GM19467 (cell line): ENCODE data around the gene SPSB4.

ENCODE experiments used
- ATAC-seq: cut with Tn5 transposase; IDR thresholded peaks from one replicate; pipeline ENCODE4 v1.9.1; 2021; ENCODE audit warnings: mild to moderate bottlenecking, moderate library complexity; ENCODE audit not compliant: unreplicated experiment

SPSB4 gene

DNA sequence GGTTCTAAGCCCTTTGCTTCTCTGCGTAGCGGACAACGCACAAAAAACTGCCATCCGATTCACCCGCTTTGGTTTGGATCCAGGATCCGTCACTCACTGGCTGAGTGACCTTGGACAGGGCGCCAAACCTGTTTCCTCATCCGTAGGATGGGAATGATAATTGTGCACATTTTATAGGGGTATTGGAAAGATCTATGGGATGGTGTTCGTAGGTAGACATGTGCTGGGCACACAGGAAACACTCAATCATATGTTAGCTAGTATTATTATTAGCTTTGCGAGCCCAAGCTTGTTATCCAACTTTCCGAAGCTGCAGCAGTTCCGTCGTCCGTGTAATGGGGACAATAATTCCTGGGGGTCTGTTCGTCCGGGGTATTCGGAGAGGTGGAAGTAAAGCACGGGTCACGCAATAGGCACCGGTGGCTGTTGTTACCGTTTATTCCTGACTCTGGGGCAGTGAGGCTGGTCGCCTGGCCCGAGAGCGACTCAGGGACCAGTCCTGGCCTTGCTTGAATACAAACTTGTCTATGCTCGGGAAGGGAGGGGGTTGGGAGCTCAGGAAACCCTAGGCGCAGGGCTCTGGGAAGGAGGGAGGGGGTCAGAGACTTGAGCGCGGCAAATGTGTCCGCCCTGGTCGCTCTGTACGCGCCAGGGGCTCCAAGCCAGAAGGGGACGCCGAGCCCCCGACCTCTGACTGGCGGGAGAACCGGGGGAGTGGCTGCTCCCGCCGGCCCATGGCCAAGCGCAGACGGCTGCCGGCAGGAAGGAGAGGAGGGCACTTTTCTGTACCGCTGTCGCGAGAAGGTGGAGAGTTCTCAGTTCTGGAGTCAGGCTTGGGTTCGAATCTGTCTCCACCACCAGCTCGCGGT lies 1.3 kb downstream of the SPSB4 start:
- ATAC-seq = no peak

DNA sequence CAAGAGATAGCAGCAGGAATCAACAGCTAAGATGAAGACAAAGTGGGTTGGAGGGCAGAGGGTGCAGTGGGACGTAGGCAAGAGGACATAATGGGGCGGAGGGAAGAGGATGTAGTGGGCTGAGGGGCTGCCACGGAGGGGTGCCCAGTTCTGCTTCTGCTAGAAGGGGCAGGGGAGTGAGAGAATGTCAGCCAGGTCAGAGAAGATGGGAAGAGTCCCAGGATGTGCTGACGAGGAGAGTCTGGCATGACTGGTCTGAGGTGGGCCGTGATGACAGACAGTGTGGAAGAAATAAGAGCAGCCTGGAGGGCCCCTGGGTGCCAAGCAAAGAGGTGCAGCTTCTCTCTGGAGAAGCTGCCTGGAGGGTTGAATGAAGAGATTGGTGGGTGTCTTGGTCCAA lies 4.0 kb downstream of the SPSB4 start:
- ATAC-seq = no peak

DNA sequence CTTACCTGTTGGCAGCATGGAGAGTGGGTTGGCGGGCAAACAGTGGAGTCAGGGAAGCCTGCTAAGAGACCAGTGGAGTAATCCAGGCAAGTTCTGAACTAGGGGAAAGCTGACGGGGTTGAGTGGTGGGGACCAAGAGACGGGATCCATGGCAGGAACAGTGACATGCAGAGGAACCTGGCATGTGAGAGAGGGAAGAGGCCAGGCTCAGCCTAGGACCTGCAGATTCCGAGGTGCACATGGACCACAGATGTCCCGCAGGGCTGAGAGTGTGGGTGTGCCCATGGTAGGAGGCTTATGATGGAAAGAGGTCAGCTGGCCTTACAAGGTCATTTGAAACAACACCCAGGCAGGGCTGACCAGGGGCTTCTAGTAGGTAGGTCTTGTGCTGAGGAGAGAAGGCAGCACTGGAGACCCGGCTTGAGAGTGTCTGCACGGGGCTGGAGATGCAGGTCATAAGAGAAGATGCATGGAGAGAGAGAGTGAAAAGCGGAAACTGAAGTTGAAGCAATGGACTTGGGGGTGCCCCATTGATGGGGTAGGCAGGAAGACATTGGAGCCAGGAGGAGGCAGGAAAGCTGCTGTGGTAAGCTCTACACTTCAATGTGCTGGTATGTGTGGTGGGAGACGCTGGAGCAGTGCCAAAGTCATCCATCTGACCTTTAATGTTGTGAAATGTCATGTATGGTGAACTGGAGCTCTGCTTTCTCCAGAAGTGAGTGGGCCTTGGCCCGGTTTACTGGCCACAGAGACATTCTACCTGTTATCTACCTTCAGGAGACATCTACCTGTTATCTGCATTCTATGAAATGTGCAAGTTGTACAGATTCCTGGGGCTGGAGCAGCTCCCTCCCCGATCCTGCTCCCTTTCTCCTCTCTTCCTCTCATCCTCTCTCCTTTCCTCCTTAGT lies 4.6 kb downstream of the SPSB4 start:
- ATAC-seq = no peak

GRCh38 chr3:141056751-141057171 lies 5.6 kb downstream of the SPSB4 start:
- no peak for ATAC-seq

DNA sequence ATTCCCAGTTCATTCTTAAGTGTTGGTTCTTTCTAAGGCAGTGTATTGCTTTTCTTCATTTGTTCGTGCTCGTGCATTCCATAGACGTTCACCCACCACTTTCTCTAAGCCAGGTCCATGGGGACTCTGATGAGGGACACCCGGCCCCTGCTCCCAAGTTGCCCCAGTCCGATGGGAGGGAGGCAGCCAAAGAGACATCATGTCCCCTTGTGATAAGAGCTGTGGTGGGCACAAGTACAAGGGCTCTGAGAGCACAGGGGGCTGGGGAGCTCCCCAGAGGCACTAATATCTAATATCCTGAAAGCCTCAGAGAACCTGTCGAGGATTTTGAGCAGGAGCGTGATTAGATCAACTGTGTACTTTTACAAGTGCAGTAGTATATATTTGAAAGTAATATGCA lies 6.3 kb downstream of the SPSB4 start:
- no peak for ATAC-seq

- no peak for ATAC-seq
Observed at GRCh38 chr3:141057946-141058800, 7.0 kb downstream of the SPSB4 start.

- ATAC-seq = no peak
Observed at GRCh38 chr3:141058996-141059395, 7.8 kb downstream of the SPSB4 start.

GRCh38 chr3:141059816-141060215 lies 8.7 kb downstream of the SPSB4 start:
- no peak for ATAC-seq

- no peak for ATAC-seq
Observed at GRCh38 chr3:141060327-141060726, 9.2 kb downstream of the SPSB4 start.

- ATAC-seq = no peak
Observed at GRCh38 chr3:141063831-141064230, 12.7 kb downstream of the SPSB4 start.

DNA sequence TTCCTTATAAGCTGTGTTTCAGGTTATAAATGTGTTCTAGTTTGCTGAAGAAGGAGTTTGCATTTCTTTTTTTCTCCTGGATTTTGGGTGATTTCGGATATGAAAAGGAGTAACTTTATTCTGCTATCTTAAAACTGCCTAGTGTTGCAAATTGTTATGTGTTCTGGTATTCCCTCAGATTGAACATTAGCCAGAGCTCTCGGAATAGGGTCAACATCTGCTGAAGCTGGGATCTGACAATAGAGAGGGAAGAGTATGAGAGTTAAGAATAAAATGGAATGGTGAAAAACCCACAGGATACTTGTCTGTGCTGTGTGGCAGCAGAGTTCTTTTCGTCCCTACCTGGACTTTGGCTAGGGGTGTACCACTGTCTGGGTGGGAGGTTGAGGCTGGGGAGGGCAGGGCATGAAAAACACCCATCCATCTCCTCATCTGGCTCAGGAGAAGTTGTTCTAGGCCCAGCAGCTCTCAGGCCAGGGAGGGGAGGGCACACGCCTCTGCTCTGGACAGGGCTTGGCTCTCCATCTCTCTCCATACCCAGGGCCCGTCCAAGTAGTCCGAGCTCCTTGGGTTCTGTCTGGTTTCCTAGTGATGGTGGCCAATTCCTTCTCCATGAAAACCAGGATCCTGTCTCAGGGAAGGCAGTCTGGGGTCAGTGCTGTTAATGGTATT lies 13.2 kb downstream of the SPSB4 start:
- ATAC-seq = no peak

DNA sequence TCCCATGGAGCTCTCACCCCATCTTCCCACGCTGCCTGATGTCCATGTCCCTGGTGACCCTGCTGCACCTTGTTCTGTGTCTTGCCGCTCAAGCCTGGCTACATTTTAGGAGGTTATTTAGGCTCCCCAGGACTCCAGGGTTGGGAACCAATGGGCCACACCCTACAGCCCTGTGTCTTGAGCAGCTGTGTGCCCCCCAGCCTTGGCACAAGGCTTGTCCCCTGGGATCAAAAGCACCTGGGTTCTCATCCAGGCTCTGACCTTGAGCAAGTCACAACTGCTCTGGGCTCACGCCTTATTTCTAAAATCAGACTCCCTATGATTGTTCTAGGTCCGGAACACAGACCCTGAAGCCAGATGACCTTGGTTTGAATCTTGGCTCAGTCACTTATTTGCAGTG lies 14.1 kb downstream of the SPSB4 start:
- no peak for ATAC-seq

DNA sequence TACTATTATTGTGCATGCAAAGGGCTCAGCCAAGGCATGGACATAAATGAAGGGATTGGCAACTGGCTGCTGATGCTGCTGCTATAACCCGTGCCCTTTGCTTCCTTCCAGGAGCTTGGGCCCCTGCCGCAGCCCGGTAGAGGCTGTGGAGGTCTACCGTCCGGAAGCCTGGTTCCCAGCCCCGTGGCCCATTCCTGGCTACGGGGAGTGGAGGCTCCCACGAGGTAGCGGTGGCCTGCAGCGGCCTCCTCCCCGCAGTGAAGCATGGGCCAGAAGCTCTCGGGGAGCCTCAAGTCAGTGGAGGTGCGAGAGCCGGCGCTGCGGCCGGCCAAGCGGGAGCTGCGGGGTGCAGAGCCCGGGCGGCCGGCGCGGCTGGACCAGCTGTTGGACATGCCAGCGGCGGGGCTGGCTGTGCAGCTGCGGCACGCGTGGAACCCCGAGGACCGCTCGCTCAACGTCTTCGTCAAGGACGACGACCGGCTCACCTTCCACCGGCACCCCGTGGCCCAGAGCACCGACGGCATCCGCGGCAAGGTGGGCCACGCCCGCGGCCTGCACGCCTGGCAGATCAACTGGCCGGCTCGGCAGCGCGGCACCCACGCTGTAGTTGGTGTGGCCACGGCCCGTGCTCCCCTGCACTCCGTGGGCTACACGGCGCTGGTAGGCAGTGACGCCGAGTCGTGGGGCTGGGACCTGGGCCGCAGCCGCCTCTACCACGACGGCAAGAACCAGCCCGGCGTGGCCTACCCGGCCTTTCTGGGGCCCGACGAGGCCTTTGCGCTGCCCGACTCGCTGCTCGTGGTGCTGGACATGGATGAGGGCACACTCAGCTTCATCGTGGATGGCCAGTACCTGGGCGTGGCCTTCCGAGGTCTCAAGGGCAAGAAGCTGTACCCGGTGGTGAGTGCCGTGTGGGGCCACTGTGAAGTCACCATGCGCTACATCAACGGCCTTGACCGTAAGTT lies 15.0 kb downstream of the SPSB4 start:
- ATAC-seq = no peak

DNA sequence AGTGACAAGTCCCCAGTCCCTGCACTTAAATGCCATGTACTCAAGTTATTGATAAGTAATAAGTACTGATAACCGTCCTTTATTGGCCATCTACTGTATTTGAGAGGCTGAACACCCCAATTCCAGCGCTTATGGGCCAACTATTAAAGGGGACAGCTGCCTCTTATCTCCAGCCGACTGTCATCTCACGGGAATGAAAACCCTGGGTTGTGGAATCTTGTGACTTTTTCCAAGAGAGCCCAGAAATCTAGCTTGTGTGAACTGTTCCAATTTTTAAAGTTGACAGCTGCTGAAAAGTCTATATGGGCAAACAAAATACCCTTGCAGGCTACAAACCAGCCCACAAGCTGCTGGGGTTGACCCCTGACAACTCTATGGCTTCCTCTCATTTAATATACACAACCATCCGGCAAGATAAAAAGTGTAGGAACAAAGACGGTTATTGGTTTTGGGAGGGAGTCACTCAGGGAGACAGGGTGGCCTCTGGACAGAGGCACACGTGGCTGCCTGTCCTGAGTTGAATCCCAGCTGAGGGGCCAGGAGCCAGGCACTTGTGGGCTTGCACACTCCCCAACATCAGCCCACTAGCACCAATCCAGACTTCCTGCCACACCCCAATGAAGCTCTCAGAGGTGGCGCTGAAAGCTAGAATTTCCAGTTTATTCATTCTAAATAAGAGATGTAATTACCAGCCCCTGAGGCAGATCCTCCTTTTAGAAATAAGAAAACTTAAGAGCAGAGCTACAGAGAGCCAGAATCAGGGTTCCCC lies 16.2 kb downstream of the SPSB4 start:
- ATAC-seq = no peak

DNA sequence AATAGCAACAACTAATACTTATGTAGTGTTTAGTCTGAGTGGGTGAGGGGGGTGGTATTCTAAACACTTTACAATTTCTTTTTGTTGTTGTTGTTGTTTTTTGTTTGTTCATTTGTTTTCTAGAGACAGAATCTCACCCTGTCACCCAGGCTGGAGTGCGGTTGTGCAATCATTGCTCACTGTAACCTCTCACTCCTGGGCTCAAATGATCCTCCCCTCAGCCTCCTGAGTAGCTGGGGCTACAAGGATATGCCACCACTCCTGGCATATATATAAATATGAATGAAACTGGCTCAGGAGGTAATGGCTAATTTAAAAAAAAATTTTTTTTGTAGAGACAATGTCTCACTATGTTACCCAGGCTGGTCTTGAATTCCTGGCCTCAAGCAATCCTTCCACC lies 19.1 kb downstream of the SPSB4 start:
- no peak for ATAC-seq

GRCh38 chr3:141070727-141071357 lies 19.7 kb downstream of the SPSB4 start:
- ATAC-seq = no peak

DNA sequence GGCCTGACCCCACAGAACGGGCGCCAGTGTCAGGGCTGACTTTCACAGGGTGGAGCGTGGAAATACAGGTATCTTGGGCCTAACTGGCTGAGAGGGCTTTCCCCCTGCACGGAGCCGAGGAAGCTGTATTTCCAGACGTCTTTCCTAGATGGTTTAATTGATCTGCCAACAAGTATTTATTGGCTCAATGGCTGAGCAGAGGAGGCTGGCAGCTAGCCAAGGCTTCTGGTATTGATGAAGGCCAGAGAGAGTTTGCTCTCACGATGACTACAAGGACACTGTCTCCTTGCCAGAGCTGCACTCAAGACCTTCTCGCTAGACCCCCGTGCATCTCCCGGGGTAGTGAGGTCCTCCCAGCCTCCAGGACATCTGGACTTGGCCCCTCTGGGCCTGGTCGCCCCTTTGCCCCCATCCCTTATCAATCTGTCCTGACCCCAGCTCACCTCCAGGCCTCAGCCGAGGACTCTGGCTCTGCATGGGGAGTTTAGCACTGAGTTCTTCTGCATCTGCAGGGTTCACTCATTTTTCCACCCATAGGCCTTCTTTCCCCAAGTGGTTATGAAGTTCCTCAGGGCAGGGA lies 20.6 kb downstream of the SPSB4 start:
- no peak for ATAC-seq

DNA sequence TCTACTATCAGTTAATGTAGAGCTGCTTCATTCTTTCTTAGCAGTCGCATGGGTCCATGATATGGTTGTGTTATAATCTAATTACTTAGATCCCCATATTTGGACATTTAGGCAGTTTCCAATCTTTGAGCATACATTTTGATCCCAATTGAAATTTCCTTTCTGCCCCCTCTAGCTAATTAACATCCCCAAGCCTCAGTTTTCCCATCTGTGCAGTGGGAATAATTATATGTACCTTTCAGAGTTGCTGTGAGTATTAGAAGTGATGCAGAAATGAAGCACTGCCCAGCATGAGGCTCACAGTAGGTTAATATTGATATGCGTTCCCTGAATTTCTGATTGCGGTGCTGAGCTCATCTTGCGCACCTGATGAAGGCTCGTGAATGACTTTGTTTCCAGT lies 21.8 kb downstream of the SPSB4 start:
- no peak for ATAC-seq
